Measurements from ENCODE around the gene FTO.

FTO gene

GRCh38 chr16:54143410-54143809 is 439.5 kb downstream of the FTO start:
- no peak for DNase-seq

GRCh38 chr16:54143934-54144571 is 440.1 kb downstream of the FTO start:
- DNase-seq = no peak

GRCh38 chr16:54144572-54144947 is 440.6 kb downstream of the FTO start:
- DNase-seq = no peak

GRCh38 chr16:54145881-54146280 is 441.9 kb downstream of the FTO start:
- DNase-seq = no peak

GRCh38 chr16:54148974-54149373 is 445.0 kb downstream of the FTO start:
- no peak for DNase-seq

GRCh38 chr16:54150861-54151260 is 446.9 kb downstream of the FTO start:
- no peak for DNase-seq

GRCh38 chr16:54152362-54153239 is 448.6 kb downstream of the FTO start:
- no peak for DNase-seq

- no peak for DNase-seq
Observed at GRCh38 chr16:54153240-54153934, 449.4 kb downstream of the FTO start.

GRCh38 chr16:54156349-54156748 is 452.4 kb downstream of the FTO start:
- no peak for DNase-seq

- no peak for DNase-seq
Observed at GRCh38 chr16:54158986-54159385, 455.0 kb downstream of the FTO start.

- no peak for DNase-seq
Observed at GRCh38 chr16:54159490-54160080, 455.6 kb downstream of the FTO start.

- DNase-seq = no peak
Observed at GRCh38 chr16:54160252-54160860, 456.4 kb downstream of the FTO start.

- DNase-seq = no peak
Observed at GRCh38 chr16:54160939-54161897, 457.3 kb downstream of the FTO start.

- DNase-seq = no peak
Observed at GRCh38 chr16:54163197-54163843, 459.4 kb downstream of the FTO start.

GRCh38 chr16:54164789-54165173 is 460.8 kb downstream of the FTO start:
- DNase-seq = no peak

GRCh38 chr16:54165174-54165911 is 461.4 kb downstream of the FTO start:
- DNase-seq = no peak

GRCh38 chr16:54165912-54166865 is 462.2 kb downstream of the FTO start:
- no peak for DNase-seq

- DNase-seq = no peak
Observed at GRCh38 chr16:54169112-54169511, 465.2 kb downstream of the FTO start.
